Medulla oblongata (tissue), 1 donor: ENCODE measurements around the gene RIC8A.

Source experiments
- DNase-seq: peaks from one replicate; pipeline ENCODE4 v3.0.0-alpha.2; 2015; ENCODE audit errors: extremely low spot score

Gene RIC8A

GRCh38 chr11:203945-204586 lies 3.4 kb upstream of the RIC8A start:
- no peak for DNase-seq

- DNase-seq, result no peak
Measured at GRCh38 chr11:204587-205109, 2.9 kb upstream of the RIC8A start.

GRCh38 chr11:205221-206001 lies 2.1 kb upstream of the RIC8A start:
- no peak for DNase-seq

GRCh38 chr11:206002-206384 lies 1.5 kb upstream of the RIC8A start:
- DNase-seq, result no peak

- DNase-seq, result peak; percentile 19
Measured at GRCh38 chr11:206526-207207, 841 bp upstream of the RIC8A start.

GRCh38 chr11:207863-208180 lies 314 bp downstream of the RIC8A start:
- peak; percentile 54 for DNase-seq

- peak; percentile 75 for DNase-seq
Measured at GRCh38 chr11:208181-208916, 841 bp downstream of the RIC8A start.

GRCh38 chr11:208917-209260 lies 1.4 kb downstream of the RIC8A start:
- no peak for DNase-seq

- no peak for DNase-seq
Measured at GRCh38 chr11:209275-210121, 2.0 kb downstream of the RIC8A start.

GRCh38 chr11:210122-210802 lies 2.8 kb downstream of the RIC8A start:
- no peak for DNase-seq

- DNase-seq, result no peak
Measured at GRCh38 chr11:210803-211180, 3.3 kb downstream of the RIC8A start.

- DNase-seq, result no peak
Measured at GRCh38 chr11:211295-211694, 3.8 kb downstream of the RIC8A start.

- DNase-seq, result no peak
Measured at GRCh38 chr11:211741-212140, 4.2 kb downstream of the RIC8A start.

- no peak for DNase-seq
Measured at GRCh38 chr11:212150-213100, 4.9 kb downstream of the RIC8A start.

GRCh38 chr11:213111-213510 lies 5.6 kb downstream of the RIC8A start:
- no peak for DNase-seq

GRCh38 chr11:214083-214482 lies 6.6 kb downstream of the RIC8A start:
- DNase-seq, result no peak

- no peak for DNase-seq
Measured at GRCh38 chr11:215581-216037, 8.1 kb downstream of the RIC8A start.

GRCh38 chr11:216081-216974 lies 8.8 kb downstream of the RIC8A start:
- DNase-seq, result no peak
